ENCODE data around the gene ASAP3. TPM values are rescaled to one million over a fixed set of nuclear protein-coding genes. Genes with fewer than 3 reads are reported as not detected.

ASAP3 gene
- total and polyA plus RNA-seq, 3 donors from 2014 or later = 34.1 to 48.0 (median 43.1) TPM

- no peak overlapping the region for H3K4me3 ChIP-seq
- DNase-seq = no peak
- no peak overlapping the region for H3K27ac ChIP-seq
- 93 to 95% methylated on average over 3 of the region's 3 CpGs for WGBS, 2 donors
- no peaks in the 10 kb centered on the region for H3K9me3 ChIP-seq
- H3K27me3 ChIP-seq = no peaks in the 10 kb centered on the region
- intact Hi-C loops (cut with DNase I; ENCODE audit: low total_unique reads) = no loop called here
- TF ChIP-seq CTCF (IDR thresholded peaks at IDR 0.05) (no peak), POLR2A (IDR thresholded peaks at IDR 0.05) (no peak)
- no peaks in the 10 kb centered on the region for H3K36me3 ChIP-seq (ENCODE audit: low read depth, missing control alignments)
- H3K4me1 ChIP-seq = no peaks in the 10 kb centered on the region
Measured at GRCh38 chr1:23492132-23492720, 8.2 kb upstream of the ASAP3 start.

DNA sequence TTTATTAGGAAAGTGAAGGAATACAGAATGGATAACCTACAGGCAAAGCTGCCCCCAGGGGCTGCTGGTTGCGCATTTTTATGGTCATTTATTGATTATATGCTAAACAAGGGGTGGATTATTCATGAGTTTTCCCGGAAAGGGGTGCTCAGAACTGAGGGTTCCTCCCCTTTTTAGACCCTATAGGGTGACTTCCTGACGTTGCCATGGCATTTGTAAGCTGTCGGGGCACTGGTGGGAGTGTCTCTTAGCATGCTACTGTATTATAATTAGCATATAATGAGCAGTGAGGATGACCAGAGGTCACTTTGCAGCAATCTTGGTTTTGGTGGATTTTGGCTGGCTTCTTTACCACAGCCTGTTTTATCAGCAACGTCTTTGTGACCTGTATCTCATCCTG, 5.9 kb upstream of the ASAP3 start:
- Histone ChIP-seq H3K27ac (no peak overlapping the region), H3K9me3 (no peaks in the 10 kb centered on the region), H3K4me3 (no peak overlapping the region), H3K27me3 (no peaks in the 10 kb centered on the region), H3K36me3 (ENCODE audit: low read depth, missing control alignments) (no peaks in the 10 kb centered on the region), H3K4me1 (peaks cover 6% of the 10 kb centered on the region)
- intact Hi-C loops (cut with DNase I; ENCODE audit: low total_unique reads) = no loop called here
- WGBS, 2 donors = 71 to 75% methylated on average over 5 of the region's 5 CpGs
- TF ChIP-seq CTCF (IDR thresholded peaks at IDR 0.05) = no peak
- no peak for TF ChIP-seq POLR2A (IDR thresholded peaks at IDR 0.05)
- DNase-seq = no peak

GRCh38 chr1:23485002-23485332, 988 bp upstream of the ASAP3 start:
- WGBS, 2 donors = 17 to 18% methylated on average over 7 of the region's 7 CpGs
- Histone ChIP-seq H3K36me3 (ENCODE audit: low read depth, missing control alignments) (no peaks in the 10 kb centered on the region), H3K9me3 (no peaks in the 10 kb centered on the region), H3K4me1 (peaks cover 28% of the 10 kb centered on the region), H3K27ac (peak overlapping the region; percentile 76 to 90), H3K4me3 (peak overlapping the region; percentile 84 to 87), H3K27me3 (no peaks in the 10 kb centered on the region)
- TF ChIP-seq POLR2A (IDR thresholded peaks at IDR 0.05) (no peak), CTCF (IDR thresholded peaks at IDR 0.05) (no peak)
- DNase-seq = no peak
- intact Hi-C loops (cut with DNase I; ENCODE audit: low total_unique reads) = no loop called here

GRCh38 chr1:23484253-23485001, 448 bp upstream of the ASAP3 start:
- DNase-seq = peak; percentile 92
- Histone ChIP-seq H3K4me1 (peaks cover 28% of the 10 kb centered on the region), H3K27me3 (no peaks in the 10 kb centered on the region), H3K27ac (peak overlapping the region; percentile 76 to 90), H3K9me3 (no peaks in the 10 kb centered on the region), H3K4me3 (peak overlapping the region; percentile 84 to 87), H3K36me3 (ENCODE audit: low read depth, missing control alignments) (no peaks in the 10 kb centered on the region)
- TF ChIP-seq CTCF (IDR thresholded peaks at IDR 0.05) (no peak), POLR2A (IDR thresholded peaks at IDR 0.05) (no peak)
- intact Hi-C loops (cut with DNase I; ENCODE audit: low total_unique reads) = no loop called here
- 3 to 4% methylated on average over 26 to 33 of the region's 54 CpGs for WGBS, 2 donors

- DNase-seq = no peak
- 81 to 87% methylated on average over 6 of the region's 6 CpGs for WGBS, 2 donors
- Histone ChIP-seq H3K4me3 (no peak overlapping the region), H3K9me3 (no peaks in the 10 kb centered on the region), H3K36me3 (ENCODE audit: low read depth, missing control alignments) (no peaks in the 10 kb centered on the region), H3K4me1 (peaks cover 33% of the 10 kb centered on the region), H3K27ac (no peak overlapping the region), H3K27me3 (no peaks in the 10 kb centered on the region)
- intact Hi-C loops (cut with DNase I; ENCODE audit: low total_unique reads) = no loop called here
- TF ChIP-seq POLR2A (IDR thresholded peaks at IDR 0.05) (no peak), CTCF (IDR thresholded peaks at IDR 0.05) (no peak)
Measured at GRCh38 chr1:23481904-23482303, 2.1 kb downstream of the ASAP3 start.
